BJ (cell line): ENCODE results near the gene MAST1. TPM values are rescaled to one million over a fixed set of nuclear protein-coding genes. Genes with fewer than 3 reads are reported as not detected.
"Not testable (repeated sequence)": the region's sequence is repeated elsewhere in the genome, so short reads cannot be mapped to it uniquely, and the experiment has no call there.

Experiments used
- CTCF ChIA-PET: fragments of 350-600 bp; formaldehyde crosslinking; extraction: SDS; loops from one replicate; lab custom pipeline; 2021; ENCODE audit warnings: antibody characterized with exemption, inconsistent platforms; lab: Yijun Ruan, JAX
- POLR2A ChIA-PET: fragments of 300-600 bp; sonication (Branson Sonifier 250); formaldehyde crosslinking; extraction: SDS; loops from one replicate; lab custom pipeline; 2021; ENCODE audit warnings: antibody characterized with exemption; lab: Charles Lee
- DNase-seq: peaks from one replicate; pipeline ENCODE4 v3.0.0-alpha.2; 2011; ENCODE audit warnings: low read depth
- H3K27me3 ChIP-seq: 2 replicates; pipeline ENCODE4 v1.6.0; 2011; ENCODE audit warnings: low read length; ENCODE audit not compliant: control insufficient read depth, insufficient read depth
- H3K36me3 ChIP-seq: 2 replicates; pipeline ENCODE4 v1.5.1; 2011; ENCODE audit warnings: low read length; ENCODE audit not compliant: control insufficient read depth, insufficient read depth
- H3K4me3 ChIP-seq: 2 replicates; pipeline ENCODE4 v1.5.1; 2011; ENCODE audit warnings: low read depth, mild to moderate bottlenecking, control low read depth, low read length
- CTCF ChIP-seq: IDR thresholded peaks from 2 replicates; pipeline ENCODE4 v1.5.1; 2011; ENCODE audit warnings: low read depth, mild to moderate bottlenecking, control low read depth, inconsistent platforms, low read length, moderate library complexity; ENCODE audit not compliant: insufficient read depth
- polyA plus RNA-seq: library from polyadenylated mRNA; depleted of rRNA; stranded (reverse); fragments of >200 nt; gene quantifications from 2 replicates; pipeline ENCODE4 v1.2.3, GENCODE V29; 2011

MAST1 gene
- polyA plus RNA-seq, 1 experiment: 0.25 TPM

DNA sequence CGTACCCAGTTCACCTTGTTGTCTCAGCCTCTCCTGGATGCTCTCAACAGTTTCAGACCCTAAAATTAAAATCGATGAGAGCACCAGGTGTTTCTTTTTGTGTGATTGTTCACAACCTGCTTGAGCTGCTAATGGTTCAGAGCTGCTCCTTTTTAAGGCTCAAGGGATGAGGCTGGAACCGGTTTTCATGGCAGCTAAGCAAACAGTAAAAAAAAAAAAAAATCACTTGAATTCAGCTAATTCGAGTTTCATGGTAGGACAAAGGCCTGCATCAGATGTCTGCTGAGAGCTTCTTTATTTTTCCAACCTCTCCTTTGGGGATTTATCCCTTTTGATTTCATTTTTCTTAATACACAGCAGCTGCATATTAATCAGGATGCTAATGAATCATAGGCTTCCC is 74.3 kb downstream of the MAST1 start:
- H3K36me3 ChIP-seq: no peaks in the 10 kb centered on the region
- CTCF ChIA-PET: interaction anchor here (0.9 to 1.3 kb wide), 2 partner anchors 53 to 153 kb away, joined by 3 read pairs; no protein-coding TSS in a partner anchor
- no peaks in the 10 kb centered on the region for H3K27me3 ChIP-seq
- no peak overlapping the region for H3K4me3 ChIP-seq
- POLR2A ChIA-PET: interaction anchor here (0.6 kb wide), 1 partner anchor 15 kb away, joined by 3 read pairs; no protein-coding TSS in a partner anchor
- no peak for TF ChIP-seq CTCF
- no peak for DNase-seq

DNA sequence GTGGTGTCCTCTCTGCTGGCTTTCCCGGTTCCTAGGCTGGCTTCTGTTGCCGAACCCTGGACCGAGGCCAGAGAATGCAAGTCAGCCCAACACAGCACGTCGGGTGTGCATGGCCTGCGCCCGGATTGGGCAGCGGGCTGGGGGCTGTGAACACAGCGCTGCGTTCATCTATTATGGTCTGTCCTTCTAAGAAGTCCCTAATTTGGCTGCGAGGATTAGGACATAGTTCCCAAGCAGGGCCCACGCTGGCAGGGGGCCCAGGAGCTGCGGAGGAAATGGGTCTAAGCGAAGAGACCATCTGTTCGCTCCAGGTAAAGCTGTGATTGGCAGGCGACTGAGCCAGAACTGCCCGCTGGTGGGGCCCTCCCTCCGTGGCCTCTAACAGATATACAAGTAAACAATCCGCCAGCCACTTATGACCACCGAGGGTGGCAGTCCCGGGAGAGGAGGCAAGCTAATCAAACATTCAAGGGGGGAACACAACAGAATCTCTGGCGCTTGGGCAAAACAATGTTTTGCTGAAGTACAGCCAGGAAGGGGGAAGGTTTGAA is 74.8 kb downstream of the MAST1 start:
- DNase-seq: no peak
- H3K27me3 ChIP-seq: no peaks in the 10 kb centered on the region
- POLR2A ChIA-PET: interaction anchor here (0.6 kb wide), 1 partner anchor 15 kb away, joined by 3 read pairs; no protein-coding TSS in a partner anchor
- H3K4me3 ChIP-seq: no peak overlapping the region
- TF ChIP-seq CTCF: no peak
- CTCF ChIA-PET: interaction anchor here (0.9 to 1.3 kb wide), 3 partner anchors 52 to 154 kb away, joined by 3 to 5 read pairs (median 3); no protein-coding TSS in a partner anchor
- H3K36me3 ChIP-seq: no peaks in the 10 kb centered on the region

DNA sequence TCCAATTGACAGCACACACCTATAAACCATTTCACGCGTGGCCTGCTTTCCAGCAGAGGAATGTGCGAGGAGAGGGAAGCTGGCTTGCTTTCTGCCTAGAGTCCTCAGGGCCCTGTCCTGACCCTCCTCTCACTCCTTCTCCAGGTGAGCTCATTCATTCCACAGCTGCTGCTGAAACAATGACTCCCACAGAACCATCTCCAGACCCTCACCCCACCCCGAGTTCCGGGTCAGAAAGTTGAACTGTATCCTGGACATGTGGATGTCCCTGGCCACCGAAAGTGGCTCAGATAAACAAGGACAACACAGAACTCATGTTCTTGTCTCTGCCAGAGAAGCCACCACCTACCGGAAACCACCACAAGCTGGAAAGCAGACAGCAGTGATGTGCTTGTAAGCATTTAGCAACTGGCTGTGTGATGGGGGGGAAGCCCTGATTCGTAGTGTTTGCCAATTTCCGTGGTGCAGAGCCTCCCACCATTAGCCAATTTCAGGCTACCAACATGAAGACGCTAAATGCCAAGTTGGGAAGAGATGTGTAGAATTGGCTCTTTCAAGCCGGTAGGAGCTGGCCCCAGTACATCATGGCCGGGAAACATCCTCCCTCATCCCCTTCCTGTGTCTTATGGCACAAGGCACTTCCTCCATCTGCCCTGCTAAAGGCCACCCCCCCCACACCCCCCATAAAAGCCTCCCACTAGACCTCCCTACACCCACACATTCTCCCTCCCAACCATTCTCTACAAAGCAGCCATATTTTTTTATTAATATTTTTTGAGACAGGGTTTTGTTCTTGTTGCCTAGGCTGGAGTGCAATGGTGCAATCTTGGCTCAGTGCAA is 75.8 kb downstream of the MAST1 start:
- CTCF ChIA-PET: interaction anchor here (1.2 to 1.3 kb wide), 2 partner anchors 51 to 66 kb away, joined by 3 to 5 read pairs; no protein-coding TSS in a partner anchor
- Histone ChIP-seq H3K27me3 (no peaks in the 10 kb centered on the region), H3K36me3 (no peaks in the 10 kb centered on the region), H3K4me3 (no peak overlapping the region)
- TF ChIP-seq CTCF: no peak
- POLR2A ChIA-PET: no interaction called here
- DNase-seq: no peak

DNA sequence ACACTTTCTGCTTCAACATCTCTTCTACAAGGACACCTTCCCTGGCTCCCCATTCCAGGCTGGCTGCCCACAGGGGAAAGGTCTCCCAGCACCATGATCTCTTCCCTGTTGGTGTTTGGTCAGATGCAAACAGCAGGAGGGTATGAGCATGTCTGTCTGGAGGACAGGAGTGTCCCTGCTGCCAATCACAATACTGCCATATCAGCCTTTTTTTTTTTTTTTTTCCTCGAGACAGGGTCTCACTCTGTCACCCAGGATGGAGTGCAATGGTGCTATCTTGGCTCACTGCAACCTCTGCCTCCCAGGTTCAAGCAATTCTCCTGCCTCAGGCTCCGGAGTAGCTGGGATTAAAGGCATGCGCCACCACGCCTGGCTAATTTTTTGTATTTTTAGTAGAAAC is 77.5 kb downstream of the MAST1 start:
- POLR2A ChIA-PET, H3K27me3 ChIP-seq, CTCF ChIA-PET, H3K36me3 ChIP-seq, H3K4me3 ChIP-seq, DNase-seq: not testable (repeated sequence)

DNA sequence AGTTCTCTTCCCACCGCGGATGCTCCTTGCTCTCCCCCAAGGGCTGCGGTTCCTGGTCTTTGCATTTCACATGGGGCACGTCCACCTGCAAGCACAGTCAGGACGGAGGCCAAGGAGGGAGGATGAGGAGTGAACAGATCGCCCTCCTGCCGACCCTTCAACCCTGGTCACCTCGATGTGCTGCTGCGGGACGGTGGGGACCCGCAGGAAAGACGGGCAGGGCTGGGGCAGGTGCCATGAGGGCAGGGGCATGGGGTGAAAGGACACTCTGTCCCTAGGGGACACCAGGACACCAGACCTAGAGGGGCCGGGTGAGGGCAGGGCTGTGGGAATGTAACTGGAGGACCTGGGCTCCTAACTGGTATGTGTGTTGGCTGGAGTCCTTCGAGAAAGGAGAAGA is 79.9 kb downstream of the MAST1 start:
- H3K36me3 ChIP-seq: peaks cover 10% of the 10 kb centered on the region
- ChIA-PET POLR2A (no interaction called here), CTCF (interaction anchor here (1.1 to 1.3 kb wide), 2 partner anchors 8 to 10 kb away, joined by 3 read pairs; no protein-coding TSS in a partner anchor)
- no peaks in the 10 kb centered on the region for H3K27me3 ChIP-seq
- DNase-seq: no peak
- TF ChIP-seq CTCF: no peak
- no peak overlapping the region for H3K4me3 ChIP-seq
